Activated T-helper 17 cell treated with anti-CD3 and anti-CD28 coated beads, Interleukin-2, amount 50 U/mL, for 72 hours (primary cell): ENCODE measurements around the gene TTR. TPM values are rescaled to one million over a fixed set of nuclear protein-coding genes. Genes with fewer than 3 reads are reported as not detected.

Experiments used
- ATAC-seq: fragments of 150-1000 bp; cut with Tn5 transposase; replicated peaks from 2 replicates; pipeline ENCODE4 v1.10.0; 2021; ENCODE audit warnings: mild to moderate bottlenecking, moderate library complexity
- H3K27ac Mint-ChIP-seq: one replicate; pipeline ENCODE4 v1.8.0; 2022; ENCODE audit warnings: mixed read lengths
- H3K27me3 Mint-ChIP-seq: one replicate; pipeline ENCODE4 v1.8.0; 2022; ENCODE audit warnings: mixed read lengths
- H3K36me3 Mint-ChIP-seq: one replicate; pipeline ENCODE4 v1.8.0; 2022; ENCODE audit warnings: low read depth, mild to moderate bottlenecking, mixed read lengths
- H3K4me1 Mint-ChIP-seq: one replicate; pipeline ENCODE4 v1.8.0; 2022; ENCODE audit warnings: mixed read lengths
- H3K4me3 Mint-ChIP-seq: one replicate; pipeline ENCODE4 v1.8.0; 2022; ENCODE audit warnings: mild to moderate bottlenecking, mixed read lengths
- H3K9me3 Mint-ChIP-seq: one replicate; pipeline ENCODE4 v1.8.0; 2022; ENCODE audit warnings: mixed read lengths
- total RNA-seq, 2 donors: library from RNA; stranded (reverse); gene quantifications; one replicate each; pipeline ENCODE4 v1.2.3, GENCODE V29; 2022

TTR gene
- total RNA-seq, 2 donors from 2014 or later: not detected

- no peaks in the 10 kb centered on the region for H3K9me3 Mint-ChIP-seq
- H3K27me3 Mint-ChIP-seq: peaks cover 29% of the 10 kb centered on the region
- no peak overlapping the region for H3K27ac Mint-ChIP-seq
- peaks cover 4% of the 10 kb centered on the region for H3K4me1 Mint-ChIP-seq
- H3K4me3 Mint-ChIP-seq: no peak overlapping the region
- ATAC-seq: peak; percentile 6
- no peaks in the 10 kb centered on the region for H3K36me3 Mint-ChIP-seq
Observed at GRCh38 chr18:31646332-31647126, 54.9 kb downstream of the TTR start.

DNA sequence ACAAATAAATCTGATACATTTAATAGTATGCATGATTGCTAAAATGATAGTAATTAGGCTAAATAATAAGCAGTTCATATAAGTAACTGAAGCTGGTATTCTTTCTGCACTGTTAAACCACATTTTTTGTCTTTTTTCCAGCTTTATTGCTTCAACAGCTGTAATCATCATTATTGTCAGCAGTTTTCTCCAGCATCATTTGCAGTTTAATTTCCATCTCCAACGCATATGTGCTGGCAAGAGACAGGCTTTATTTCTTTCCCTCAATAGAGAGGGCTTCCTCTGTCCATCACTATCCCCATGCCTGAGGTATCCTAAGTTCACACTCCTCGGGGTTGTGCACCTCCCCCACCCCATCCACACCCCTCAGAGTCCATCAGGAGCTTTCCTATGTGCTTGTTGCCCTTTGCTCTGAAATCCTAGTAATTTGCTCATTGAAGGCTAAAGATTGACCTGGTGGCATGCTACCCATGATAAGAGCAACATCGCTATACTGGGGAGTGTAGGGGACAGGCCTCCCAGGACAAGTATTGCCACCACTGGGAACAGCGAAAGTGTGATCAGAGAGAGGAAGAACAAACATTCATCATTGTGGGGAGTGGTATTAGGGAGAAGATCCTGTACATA, 55.6 kb downstream of the TTR start:
- Mint-ChIP-seq H3K36me3 (no peaks in the 10 kb centered on the region), H3K27me3 (peaks cover 30% of the 10 kb centered on the region), H3K9me3 (no peaks in the 10 kb centered on the region), H3K4me1 (peaks cover 9% of the 10 kb centered on the region), H3K4me3 (no peak overlapping the region), H3K27ac (peak overlapping the region; percentile 32)
- ATAC-seq: no peak

Other genes with a start within 250 kb of the TTR start
- not detected for gene DSG4, start 215.1 kb upstream of the TTR start, total RNA-seq
- not detected for gene DSG3, start 144.1 kb upstream of the TTR start, total RNA-seq
- under 1 TPM; 0.09 to 0.11 TPM for gene DSG2, start 93.7 kb upstream of the TTR start, total RNA-seq
- gene B4GALT6, start 92.7 kb downstream of the TTR start, total RNA-seq: 1 to 10 TPM in 1 of 2 donors, under 1 TPM in 1; 0.52 to 1.8 TPM
- not detected for gene SLC25A52, start 169.0 kb downstream of the TTR start, total RNA-seq